GM18858 (cell line): ENCODE results near the gene HSP90AA1.

Experiments
- ATAC-seq: cut with Tn5 transposase; IDR thresholded peaks from one replicate; pipeline ENCODE4 v1.9.1; 2021; ENCODE audit not compliant: unreplicated experiment

Gene HSP90AA1

GRCh38 chr14:102043251-102044025 lies 43.4 kb downstream of the HSP90AA1 start:
- no peak for ATAC-seq

GRCh38 chr14:102042699-102043098 lies 44.1 kb downstream of the HSP90AA1 start:
- no peak for ATAC-seq

- no peak for ATAC-seq
These were observed 46.7 kb downstream of the HSP90AA1 start for GRCh38 chr14:102040153-102040552.

GRCh38 chr14:102039157-102039556 lies 47.7 kb downstream of the HSP90AA1 start:
- no peak for ATAC-seq

GRCh38 chr14:102037686-102038085 lies 49.2 kb downstream of the HSP90AA1 start:
- ATAC-seq, result no peak

- no peak for ATAC-seq
These were observed 50.9 kb downstream of the HSP90AA1 start for GRCh38 chr14:102035914-102036313.

- no peak for ATAC-seq
These were observed 52.5 kb downstream of the HSP90AA1 start for GRCh38 chr14:102034301-102034700.

- no peak for ATAC-seq
These were observed 53.6 kb downstream of the HSP90AA1 start for GRCh38 chr14:102033241-102033640.
